GM19452 (cell line): ENCODE measurements around the gene INTS14.
"Not testable (repeated sequence)": the region's sequence is repeated elsewhere in the genome, so short reads cannot be mapped to it uniquely, and the experiment has no call there.

ENCODE experiments used
- ATAC-seq: cut with Tn5 transposase; IDR thresholded peaks from one replicate; pipeline ENCODE4 v1.9.1; 2021; ENCODE audit not compliant: unreplicated experiment

The INTS14 gene

GRCh38 chr15:65583701-65584100 lies 27.2 kb downstream of the INTS14 start:
- no peak for ATAC-seq

DNA sequence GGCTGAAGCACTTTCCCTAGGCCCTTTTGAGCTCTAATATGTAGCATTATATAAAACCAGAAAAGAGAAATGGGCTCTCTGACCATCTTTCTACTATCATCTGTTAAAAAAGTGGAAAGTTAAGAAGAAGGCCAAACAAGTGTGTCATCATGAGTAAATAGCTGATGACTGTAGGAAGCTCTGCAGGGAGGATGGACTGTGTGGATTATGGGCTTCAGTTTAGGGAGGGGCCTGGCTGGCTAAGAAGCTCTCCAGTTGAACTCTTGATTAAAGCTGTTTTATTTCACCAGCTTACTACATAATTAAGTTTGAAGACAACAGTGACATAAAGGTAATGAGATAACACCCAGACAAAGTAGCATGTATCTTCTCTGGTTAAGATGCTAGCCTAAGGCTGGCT lies 30.6 kb downstream of the INTS14 start:
- ATAC-seq, result no peak

DNA sequence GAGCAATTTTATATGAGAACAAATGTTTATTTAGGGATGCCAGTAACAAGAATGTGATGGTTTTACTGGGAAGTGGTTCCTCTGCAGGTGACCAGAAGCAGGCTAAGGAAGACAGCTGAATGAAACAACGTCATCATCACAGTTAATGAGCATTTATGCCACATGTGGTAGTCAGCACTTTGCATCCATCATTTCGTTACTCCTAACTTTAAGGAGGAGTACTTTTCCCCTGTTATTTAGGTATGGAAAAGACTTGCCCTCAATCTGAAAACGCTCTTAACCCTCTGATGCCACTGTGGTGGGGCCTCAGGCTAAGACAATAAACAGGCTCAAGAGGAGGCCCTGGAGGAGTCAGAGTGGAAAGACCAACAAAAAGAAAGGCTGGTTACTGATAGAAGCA lies 31.2 kb downstream of the INTS14 start:
- no peak for ATAC-seq

GRCh38 chr15:65578904-65579728 lies 31.8 kb downstream of the INTS14 start:
- ATAC-seq, result no peak

DNA sequence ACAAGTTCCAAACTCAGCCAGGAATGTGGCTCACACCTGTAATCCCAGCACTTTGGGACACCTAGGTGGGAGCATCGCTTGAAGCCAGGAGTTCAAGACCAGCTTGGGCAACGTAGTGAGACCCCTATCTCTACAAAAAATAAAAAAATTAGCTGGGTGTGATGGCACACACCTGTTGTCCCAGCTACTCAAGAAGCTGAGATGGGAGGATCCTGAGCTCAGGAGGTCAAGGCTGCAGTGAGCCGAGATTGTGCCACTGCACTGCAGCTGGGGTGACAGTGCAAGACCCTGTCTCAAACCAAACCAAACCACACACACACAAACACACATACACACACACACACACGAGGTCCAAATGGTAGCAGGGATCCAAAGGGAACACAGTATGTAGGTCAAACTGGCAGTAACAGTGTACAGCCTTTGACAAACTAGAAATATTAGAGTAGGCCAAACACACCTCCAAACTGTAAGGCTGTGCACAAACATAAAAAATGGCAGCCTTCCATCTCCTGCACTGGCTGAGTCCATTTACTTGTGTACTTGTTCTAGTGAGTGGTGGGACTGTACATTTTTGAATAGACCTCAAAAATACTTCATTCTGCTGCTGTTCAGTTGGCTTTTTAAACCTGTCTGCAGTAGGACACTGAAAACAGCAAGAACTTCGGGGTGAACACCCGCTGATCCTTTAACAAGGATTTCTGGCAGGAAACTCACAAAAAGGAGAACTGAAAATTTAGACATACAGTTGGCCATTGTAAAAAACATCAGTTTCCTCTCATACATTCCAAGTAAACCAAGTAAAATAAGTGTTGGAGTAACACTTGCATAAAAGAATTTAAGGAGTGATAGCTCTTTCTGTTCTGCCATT lies 33.6 kb downstream of the INTS14 start:
- ATAC-seq, result no peak

GRCh38 chr15:65576664-65577063 lies 34.3 kb downstream of the INTS14 start:
- no peak for ATAC-seq

- ATAC-seq, result no peak
Measured at GRCh38 chr15:65571971-65572370, 39.0 kb downstream of the INTS14 start.

DNA sequence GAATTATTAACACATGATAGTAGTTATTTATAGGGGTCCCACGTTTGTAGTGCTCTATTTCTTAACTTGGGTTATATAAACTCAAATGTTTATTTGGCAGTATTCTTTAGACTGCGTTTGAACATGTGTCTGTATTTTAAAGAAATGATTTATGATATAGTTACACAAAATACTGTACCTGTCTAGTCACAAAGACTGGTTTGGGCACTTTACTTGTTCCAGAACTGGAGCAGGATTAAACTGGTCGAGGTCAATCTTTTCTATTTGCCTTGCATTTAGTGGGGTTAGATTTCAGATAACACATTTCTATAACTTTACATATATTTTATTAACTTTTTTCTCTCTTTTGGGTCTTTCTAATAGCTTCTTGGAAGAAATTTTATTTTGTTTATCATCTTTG lies 41.2 kb downstream of the INTS14 start:
- ATAC-seq, result no peak

- no peak for ATAC-seq
Measured at GRCh38 chr15:65561934-65562333, 49.0 kb downstream of the INTS14 start.

DNA sequence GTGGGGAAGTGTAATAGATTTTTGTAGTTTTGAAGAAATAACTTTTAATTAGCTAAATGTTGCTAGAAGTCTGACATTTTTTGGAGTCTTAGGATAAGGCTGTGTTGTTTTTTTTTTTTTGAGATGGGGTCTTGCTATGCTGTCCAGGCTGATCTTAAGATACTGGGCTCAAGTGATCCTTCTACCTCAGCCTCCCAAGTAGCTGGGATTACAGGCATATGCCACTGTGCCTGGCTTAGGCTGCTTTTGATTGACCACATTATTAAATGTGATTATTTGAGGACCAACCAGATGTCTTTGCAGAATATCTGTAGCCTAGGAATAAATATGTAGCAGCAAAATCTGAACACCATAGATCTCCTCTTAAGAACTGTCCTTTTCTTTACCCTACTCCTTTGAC lies 51.0 kb downstream of the INTS14 start:
- no peak for ATAC-seq

DNA sequence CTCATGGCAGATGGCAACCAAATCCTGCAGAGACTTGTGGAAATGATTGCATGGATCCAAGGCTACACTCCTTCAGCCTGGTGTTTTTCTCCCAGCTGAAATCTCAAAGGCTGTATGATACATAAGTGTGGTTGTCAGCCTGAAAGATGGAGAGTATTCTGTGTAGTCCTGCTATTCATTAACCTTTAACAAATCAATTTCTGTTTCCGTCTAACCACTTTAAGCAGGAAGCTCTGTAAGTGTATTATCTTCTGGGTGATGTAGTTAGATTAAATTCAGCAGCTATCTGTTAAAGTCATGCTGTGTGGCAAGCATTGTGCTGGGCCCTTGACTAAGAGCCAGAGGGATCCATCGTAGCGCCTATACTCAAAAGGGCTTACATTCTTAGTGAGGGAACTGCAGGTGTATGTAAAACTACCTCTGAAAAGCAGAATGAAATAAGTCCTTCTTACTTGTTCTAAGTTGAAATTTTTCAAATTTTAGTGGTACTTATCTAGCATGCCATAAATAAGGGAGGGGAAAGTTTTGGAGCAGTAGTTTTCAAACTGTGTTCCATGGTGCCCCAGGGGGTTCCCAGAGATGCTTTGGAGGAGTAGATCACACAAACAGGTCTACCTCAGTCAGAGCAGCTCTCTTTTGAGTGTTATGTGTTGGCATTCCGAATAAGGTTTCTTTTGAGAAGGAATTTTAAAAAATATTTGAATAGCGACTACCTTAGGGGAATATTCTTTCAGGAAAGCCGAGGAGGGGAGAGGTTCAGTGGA lies 51.8 kb downstream of the INTS14 start:
- no peak for ATAC-seq

GRCh38 chr15:65558336-65558735 lies 52.6 kb downstream of the INTS14 start:
- no peak for ATAC-seq

DNA sequence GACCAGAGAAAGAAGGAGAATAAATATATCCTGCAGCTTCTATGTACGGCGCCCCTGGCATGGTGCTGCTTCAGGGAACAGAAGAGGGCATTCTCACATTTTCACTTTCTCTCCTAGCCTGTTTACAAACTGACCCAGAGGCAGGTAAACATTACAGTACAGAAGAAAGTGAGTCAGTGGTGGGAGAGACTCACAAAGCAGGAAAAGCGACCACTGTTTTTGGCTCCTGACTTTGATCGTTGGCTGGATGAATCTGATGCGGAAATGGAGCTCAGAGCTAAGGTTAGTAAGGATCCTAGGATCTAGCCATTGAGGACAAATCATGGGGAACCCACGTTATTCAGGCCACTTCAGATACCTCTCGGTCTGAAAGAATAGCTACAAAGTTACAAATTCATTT lies 54.3 kb downstream of the INTS14 start:
- ATAC-seq, result no peak

DNA sequence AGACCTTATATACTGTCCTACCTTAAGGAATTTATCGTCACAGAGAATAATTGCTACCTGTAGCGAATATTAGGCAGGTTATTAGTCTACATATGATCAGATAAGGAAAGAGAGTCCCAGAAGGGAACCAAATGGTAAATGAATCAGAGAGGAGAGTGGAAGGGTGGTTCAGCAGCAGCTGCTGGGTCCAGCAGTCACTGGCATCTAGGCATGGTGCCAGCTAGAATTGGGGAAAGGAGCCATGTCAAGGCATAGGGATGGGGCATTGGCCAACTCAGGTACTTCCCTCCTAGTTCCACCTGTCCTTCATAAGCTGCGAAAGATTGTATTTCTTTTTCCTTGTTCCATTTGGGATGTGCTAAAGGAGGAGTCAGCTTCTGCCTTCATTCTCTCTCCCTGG lies 57.2 kb downstream of the INTS14 start:
- ATAC-seq, result no peak

GRCh38 chr15:65552851-65553250 lies 58.1 kb downstream of the INTS14 start:
- not testable (repeated sequence) for ATAC-seq

- no peak for ATAC-seq
Measured at GRCh38 chr15:65551183-65551582, 59.7 kb downstream of the INTS14 start.

DNA sequence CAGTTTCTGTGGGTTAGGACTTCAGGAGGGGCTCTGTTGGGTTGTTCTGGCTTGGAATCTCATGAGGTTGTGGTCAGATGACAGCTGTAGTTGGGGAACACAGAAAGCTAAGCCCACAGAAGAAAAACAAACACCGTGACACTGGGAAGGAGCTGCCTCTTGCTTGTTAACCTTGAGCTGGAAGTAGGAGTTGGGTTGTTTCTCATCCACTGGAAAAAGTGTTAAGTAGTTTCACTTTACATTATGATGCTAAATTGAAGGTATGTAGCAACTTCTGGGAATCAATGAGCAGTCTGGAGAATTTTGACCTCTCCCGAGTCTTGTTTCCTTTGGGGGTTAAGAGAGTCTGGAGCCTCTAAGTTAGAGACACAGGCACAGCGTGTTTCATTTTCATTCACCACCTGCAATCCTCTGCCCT lies 60.2 kb downstream of the INTS14 start:
- ATAC-seq, result no peak

DNA sequence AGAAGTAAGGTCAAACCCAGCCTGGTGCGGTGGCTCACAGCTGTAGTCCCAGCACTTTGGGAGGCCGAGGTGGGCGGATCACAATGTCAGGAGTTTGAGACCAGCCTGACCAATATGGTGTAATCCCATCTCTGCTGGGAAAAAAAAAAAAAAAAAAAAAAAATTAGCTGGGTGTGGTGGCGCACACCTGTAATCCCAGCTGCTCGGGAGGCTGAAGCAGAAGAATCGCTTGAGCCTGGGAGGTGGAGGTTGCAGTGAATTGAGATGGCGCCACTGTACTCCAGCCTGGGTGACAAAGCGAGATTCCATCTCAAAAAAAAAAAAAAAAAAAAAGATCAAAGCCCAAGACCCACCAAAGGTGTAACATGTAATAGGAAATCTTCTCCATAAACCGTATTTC lies 61.6 kb downstream of the INTS14 start:
- ATAC-seq, result not testable (repeated sequence)

- no peak for ATAC-seq
Measured at GRCh38 chr15:65547841-65548240, 63.1 kb downstream of the INTS14 start.

GRCh38 chr15:65541231-65541820 lies 69.6 kb downstream of the INTS14 start:
- ATAC-seq, result no peak

- no peak for ATAC-seq
Measured at GRCh38 chr15:65540314-65540713, 70.6 kb downstream of the INTS14 start.
